Activated T-helper 9 cell treated with anti-CD3 and anti-CD28 coated beads, Interleukin-2, amount 50 U/mL, for 16 hours (primary cell): ENCODE results near the gene SEC24B.
"Not testable (repeated sequence)": the region's sequence is repeated elsewhere in the genome, so short reads cannot be mapped to it uniquely, and the experiment has no call there.

Experiments
- DNase-seq: peaks from one replicate; pipeline ENCODE4 v3.0.0-alpha.2; 2020; ENCODE audit warnings: low read depth

The SEC24B gene

GRCh38 chr4:109579997-109580396, 146.4 kb downstream of the SEC24B start:
- DNase-seq: not testable (repeated sequence)

GRCh38 chr4:109588176-109588575, 154.6 kb downstream of the SEC24B start:
- DNase-seq: peak; percentile 38

- no peak for DNase-seq
These were observed 155.5 kb downstream of the SEC24B start for GRCh38 chr4:109589119-109589518.

DNA sequence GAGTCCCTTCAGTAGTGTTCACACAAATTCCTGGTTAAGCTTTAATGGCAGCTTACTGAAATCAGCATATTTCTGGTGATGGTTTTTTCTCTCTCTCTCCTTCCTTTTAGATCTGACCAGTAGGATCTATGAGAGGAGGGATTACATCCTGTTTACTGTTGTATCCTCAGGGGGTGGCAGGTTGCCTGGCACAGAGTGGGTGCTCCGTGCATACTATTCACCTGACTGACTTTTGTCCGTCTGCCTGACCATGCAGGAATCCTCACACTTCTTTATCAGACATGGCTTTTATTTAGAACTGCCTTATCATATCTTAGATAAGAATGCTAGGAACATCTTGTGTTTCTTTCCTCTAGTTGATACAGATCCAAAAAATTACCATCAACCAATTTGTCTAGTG, 156.0 kb downstream of the SEC24B start:
- DNase-seq: no peak
